Trophoblast cell (in vitro differentiated cells and primary cell): ENCODE measurements around the gene WDR82.

Experiments
- DNase-seq, 2 donors: peaks; one replicate each; pipeline ENCODE4 v3.0.0-alpha.2; 2016
- H2AFZ ChIP-seq: 2 replicates; pipeline ENCODE4 v1.6.1; 2013; ENCODE audit warnings: low read length, moderate library complexity, mild to moderate bottlenecking; ENCODE audit not compliant: insufficient read depth, poor library complexity
- H2AK5ac ChIP-seq: 2 replicates; pipeline ENCODE4 v1.6.1; 2013; ENCODE audit warnings: mild to moderate bottlenecking, low read length
- H2BK120ac ChIP-seq: 2 replicates; pipeline ENCODE4 v1.6.1; 2013; ENCODE audit warnings: low read length, mild to moderate bottlenecking, moderate library complexity; ENCODE audit not compliant: insufficient read depth, poor library complexity
- H2BK12ac ChIP-seq: 2 replicates; pipeline ENCODE4 v1.6.1; 2013; ENCODE audit warnings: mild to moderate bottlenecking, low read length, moderate library complexity
- H2BK5ac ChIP-seq: 2 replicates; pipeline ENCODE4 v1.6.1; 2013; ENCODE audit warnings: low read length, low read depth, moderate library complexity, mild to moderate bottlenecking; ENCODE audit not compliant: poor library complexity
- H3K14ac ChIP-seq: 2 replicates; pipeline ENCODE4 v1.6.1; 2013; ENCODE audit warnings: mild to moderate bottlenecking, low read length
- H3K18ac ChIP-seq: 2 replicates; pipeline ENCODE4 v1.6.1; 2013; ENCODE audit warnings: mild to moderate bottlenecking, low read length
- H3K23ac ChIP-seq: 2 replicates; pipeline ENCODE4 v1.6.1; 2013; ENCODE audit warnings: low read length
- H3K27ac ChIP-seq: 2 replicates; pipeline ENCODE4 v1.5.1; 2013; ENCODE audit warnings: low read depth, mild to moderate bottlenecking, inconsistent platforms, low read length, moderate library complexity
- H3K27me3 ChIP-seq: 2 replicates; pipeline ENCODE4 v1.6.1; 2013; ENCODE audit warnings: inconsistent platforms, mild to moderate bottlenecking, low read length, moderate library complexity; ENCODE audit not compliant: insufficient read depth
- H3K36me3 ChIP-seq, 2 experiments: 1 replicate in 1 of 2; 2 replicates in 1 of 2; pipeline ENCODE4 v1.6.1; 2013; ENCODE audit warnings: low read length in 2 of 2, mild to moderate bottlenecking in 2 of 2, moderate library complexity in 1 of 2; ENCODE audit not compliant: insufficient read depth in 2 of 2, control insufficient read depth in 1 of 2
- H3K4ac ChIP-seq: 2 replicates; pipeline ENCODE4 v1.6.1; 2013; ENCODE audit warnings: low read depth, mild to moderate bottlenecking, low read length, moderate library complexity
- H3K4me1 ChIP-seq, 2 experiments: 1 replicate in 1 of 2; 2 replicates in 1 of 2; pipeline ENCODE4 v1.6.1; 2013; ENCODE audit warnings: low read length in 2 of 2, mild to moderate bottlenecking in 2 of 2, moderate library complexity in 1 of 2; ENCODE audit not compliant: insufficient read depth in 2 of 2, control insufficient read depth in 1 of 2
- H3K4me2 ChIP-seq: 2 replicates; pipeline ENCODE4 v1.6.1; 2013; ENCODE audit warnings: inconsistent platforms, mild to moderate bottlenecking, low read length, moderate library complexity
- H3K4me3 ChIP-seq: 2 replicates; pipeline ENCODE4 v1.5.1; 2013; ENCODE audit warnings: mild to moderate bottlenecking, low read depth, low read length, inconsistent platforms
- H3K79me1 ChIP-seq: one replicate; pipeline ENCODE4 v1.6.1; 2013; ENCODE audit warnings: low read length
- H3K79me2 ChIP-seq: 2 replicates; pipeline ENCODE4 v1.6.1; 2013; ENCODE audit warnings: low read length, mild to moderate bottlenecking; ENCODE audit not compliant: control insufficient read depth, insufficient read depth, poor library complexity
- H3K9ac ChIP-seq: 2 replicates; pipeline ENCODE4 v1.6.1; 2013; ENCODE audit warnings: mild to moderate bottlenecking, low read length
- H3K9me3 ChIP-seq: 2 replicates; pipeline ENCODE4 v1.6.1; 2013; ENCODE audit warnings: low read depth, mild to moderate bottlenecking, control low read depth, inconsistent platforms, low read length; ENCODE audit not compliant: insufficient read depth
- H4K12ac ChIP-seq: 2 replicates; pipeline ENCODE4 v1.6.1; 2013; ENCODE audit warnings: low read depth, mild to moderate bottlenecking, low read length, moderate library complexity
- H4K8ac ChIP-seq: 2 replicates; pipeline ENCODE4 v1.6.1; 2013; ENCODE audit warnings: low read depth, mild to moderate bottlenecking, low read length, moderate library complexity
- H4K91ac ChIP-seq: one replicate; pipeline ENCODE4 v1.6.1; 2013; ENCODE audit warnings: low read depth, mild to moderate bottlenecking, low read length, moderate library complexity
- WGBS: extraction: QIAGEN DNeasy Blood & Tissue Kit; methylation state at CpG from one replicate; pipeline ENCODE4 v1.1.7; 2013; ENCODE audit warnings: missing lambda C conversion rate; ENCODE audit not compliant: insufficient read length, insufficient coverage; ENCODE audit errors: extremely low coverage; 5-methylcytosine and 5-hydroxymethylcytosine counted together

Gene WDR82

GRCh38 chr3:52231502-52232278 is 46.8 kb downstream of the WDR82 start:
- Histone ChIP-seq H3K23ac (no peak overlapping the region), H4K12ac (no peak overlapping the region), H2BK12ac (no peak overlapping the region), H3K4me2 (no peak overlapping the region), H3K27me3 (no peaks in the 10 kb centered on the region), H2AK5ac (no peak overlapping the region), H4K91ac (no peak overlapping the region), H3K4ac (no peak overlapping the region), H3K18ac (no peak overlapping the region), H3K9ac (no peak overlapping the region), H4K8ac (no peak overlapping the region), H3K79me1 (no peaks in the 10 kb centered on the region), H3K9me3 (peaks cover 2% of the 10 kb centered on the region), H3K4me3 (no peak overlapping the region), H2BK5ac (no peak overlapping the region), H3K27ac (no peak overlapping the region), H3K79me2 (no peaks in the 10 kb centered on the region), H3K36me3 (peaks cover 49 to 55% of the 10 kb centered on the region in 2 experiments), H2BK120ac (no peak overlapping the region), H3K14ac (no peak overlapping the region), H3K4me1 (no peaks in the 10 kb centered on the region), H2AFZ (no peak overlapping the region)
- peak; percentile 51 to 81 for DNase-seq
- WGBS, result no CpG with 5 or more reads among the region's 34 CpGs

DNA sequence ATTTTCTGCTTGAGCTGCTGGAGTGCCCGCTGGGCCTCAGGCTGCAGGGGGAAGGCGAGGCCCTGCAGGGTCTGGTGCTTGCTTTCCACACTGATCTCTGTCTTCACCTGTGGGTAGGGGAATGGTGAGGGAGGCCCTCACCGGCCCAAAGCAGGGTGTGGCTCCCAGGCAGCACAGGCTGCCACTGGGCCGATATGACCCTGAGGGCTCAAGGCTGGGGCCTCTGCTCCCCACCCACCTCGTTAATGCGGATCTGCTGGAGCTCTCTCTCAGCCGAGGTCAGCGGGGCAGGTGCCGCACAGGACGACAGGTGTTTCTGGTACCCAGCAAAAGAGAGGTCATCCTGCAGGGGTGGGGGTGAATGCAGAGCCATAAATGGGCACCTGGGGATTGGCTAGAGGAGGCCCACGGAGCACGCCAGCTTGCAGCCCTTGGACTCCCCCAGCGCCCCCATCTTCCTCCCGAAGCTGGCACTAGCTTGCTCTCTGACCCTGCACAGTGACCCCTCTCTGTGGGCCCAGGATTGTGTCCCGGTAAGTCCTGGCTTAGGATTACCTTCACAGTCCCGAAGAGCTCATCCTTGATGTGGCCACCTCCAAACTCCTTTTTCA is 47.5 kb downstream of the WDR82 start:
- no peak overlapping the region for H4K8ac ChIP-seq
- no peak overlapping the region for H4K12ac ChIP-seq
- no CpG with 5 or more reads among the region's 16 CpGs for WGBS
- no peaks in the 10 kb centered on the region for H3K79me2 ChIP-seq
- no peak overlapping the region for H2BK5ac ChIP-seq
- no peak overlapping the region for H2BK12ac ChIP-seq
- no peak overlapping the region for H3K4me3 ChIP-seq
- H3K36me3 ChIP-seq, result peaks cover 49 to 55% of the 10 kb centered on the region in 2 experiments
- no peak overlapping the region for H3K4ac ChIP-seq
- no peak overlapping the region for H3K4me2 ChIP-seq
- no peaks in the 10 kb centered on the region for H3K27me3 ChIP-seq
- no peak overlapping the region for H2BK120ac ChIP-seq
- H4K91ac ChIP-seq, result no peak overlapping the region
- no peak overlapping the region for H3K23ac ChIP-seq
- no peak overlapping the region for H3K18ac ChIP-seq
- H3K4me1 ChIP-seq, result no peaks in the 10 kb centered on the region
- no peak overlapping the region for H3K27ac ChIP-seq
- no peaks in the 10 kb centered on the region for H3K79me1 ChIP-seq
- no peak overlapping the region for H2AK5ac ChIP-seq
- no peak overlapping the region for H3K9ac ChIP-seq
- no peak overlapping the region for H3K14ac ChIP-seq
- peaks cover 2% of the 10 kb centered on the region for H3K9me3 ChIP-seq
- H2AFZ ChIP-seq, result no peak overlapping the region
- DNase-seq, result no peak

DNA sequence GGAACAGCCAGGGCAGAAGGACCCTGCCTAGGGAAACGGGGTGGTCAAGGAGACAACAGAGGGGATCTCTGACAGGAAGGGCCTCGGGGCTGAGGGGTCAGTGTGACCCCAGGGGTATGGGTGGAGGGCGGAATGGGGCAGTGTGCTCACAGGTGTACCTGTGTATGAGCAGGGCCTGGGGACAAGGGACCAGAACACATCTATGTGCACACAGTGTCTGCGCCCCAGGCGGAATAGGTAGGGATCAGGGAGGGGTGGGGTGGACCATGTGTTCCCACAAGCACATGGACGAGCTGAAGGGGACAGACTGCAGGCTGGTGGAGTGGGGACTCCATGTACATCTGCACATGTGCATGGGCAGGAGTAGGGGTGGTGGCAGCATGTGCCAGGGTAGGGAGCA is 48.0 kb downstream of the WDR82 start:
- H3K4me2 ChIP-seq, result no peak overlapping the region
- H3K23ac ChIP-seq, result no peak overlapping the region
- no peaks in the 10 kb centered on the region for H3K79me2 ChIP-seq
- H3K9ac ChIP-seq, result no peak overlapping the region
- DNase-seq, result no peak
- H2AK5ac ChIP-seq, result no peak overlapping the region
- H3K27ac ChIP-seq, result no peak overlapping the region
- H3K4me3 ChIP-seq, result peak overlapping the region; percentile 0
- H2AFZ ChIP-seq, result no peak overlapping the region
- no peak overlapping the region for H3K18ac ChIP-seq
- H4K91ac ChIP-seq, result no peak overlapping the region
- H3K79me1 ChIP-seq, result no peaks in the 10 kb centered on the region
- H3K27me3 ChIP-seq, result no peaks in the 10 kb centered on the region
- H4K8ac ChIP-seq, result no peak overlapping the region
- H2BK120ac ChIP-seq, result no peak overlapping the region
- H4K12ac ChIP-seq, result no peak overlapping the region
- no peak overlapping the region for H3K14ac ChIP-seq
- no peak overlapping the region for H3K4ac ChIP-seq
- H3K36me3 ChIP-seq, result peaks cover 49 to 55% of the 10 kb centered on the region in 2 experiments
- H2BK5ac ChIP-seq, result no peak overlapping the region
- H3K9me3 ChIP-seq, result peaks cover 2% of the 10 kb centered on the region
- no peaks in the 10 kb centered on the region for H3K4me1 ChIP-seq
- H2BK12ac ChIP-seq, result no peak overlapping the region
- WGBS, result no CpG with 5 or more reads among the region's 6 CpGs

DNA sequence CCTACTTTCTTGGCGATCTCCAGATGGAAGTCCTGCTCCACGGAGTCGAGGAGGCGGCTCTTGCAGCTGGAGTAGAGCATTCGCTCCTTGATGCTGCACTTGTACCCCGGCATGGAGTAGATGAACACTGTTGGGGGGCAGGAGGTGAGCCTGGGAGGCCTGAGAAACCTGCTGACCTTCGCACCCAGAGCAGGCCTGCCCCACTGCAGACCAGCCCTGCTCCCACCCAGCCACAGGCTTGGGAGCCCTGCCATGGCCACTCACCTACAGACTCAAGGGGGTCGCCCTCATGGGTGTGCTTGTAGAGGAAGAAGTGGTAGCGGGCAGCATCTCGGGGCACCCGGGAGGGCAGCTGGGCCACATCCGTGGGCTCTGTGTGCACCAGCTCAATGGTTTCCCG is 48.8 kb downstream of the WDR82 start:
- H3K27ac ChIP-seq, result no peak overlapping the region

More for the DNA sequence above, 48.8 kb downstream of the WDR82 start:
- WGBS, result no CpG with 5 or more reads among the region's 13 CpGs
- H3K27me3 ChIP-seq, result no peaks in the 10 kb centered on the region
- H3K36me3 ChIP-seq, result peaks cover 43 to 47% of the 10 kb centered on the region in 2 experiments
- H3K4me1 ChIP-seq, result no peaks in the 10 kb centered on the region
- no peak overlapping the region for H2BK12ac ChIP-seq
- no peak overlapping the region for H2BK120ac ChIP-seq
- H2BK5ac ChIP-seq, result no peak overlapping the region
- no peaks in the 10 kb centered on the region for H3K79me1 ChIP-seq
- no peak overlapping the region for H2AK5ac ChIP-seq
- H3K79me2 ChIP-seq, result no peaks in the 10 kb centered on the region
- H3K9ac ChIP-seq, result no peak overlapping the region
- H3K14ac ChIP-seq, result no peak overlapping the region
- H4K12ac ChIP-seq, result no peak overlapping the region
- no peak for DNase-seq
- H3K4me3 ChIP-seq, result no peak overlapping the region
- H3K9me3 ChIP-seq, result no peaks in the 10 kb centered on the region
- H2AFZ ChIP-seq, result no peak overlapping the region
- H3K4ac ChIP-seq, result no peak overlapping the region
- no peak overlapping the region for H3K23ac ChIP-seq
- H3K18ac ChIP-seq, result no peak overlapping the region
- no peak overlapping the region for H3K4me2 ChIP-seq
- H4K91ac ChIP-seq, result no peak overlapping the region
- no peak overlapping the region for H4K8ac ChIP-seq
